Upper lobe of right lung (tissue), 1 donor: ENCODE measurements around the gene CPO. TPM values are rescaled to one million over a fixed set of nuclear protein-coding genes. Genes with fewer than 3 reads are reported as not detected.

Source experiments
- ATAC-seq: fragments of 200-7000 bp; cut with Tn5 transposase; one replicate; pipeline ENCODE4 v1.9.1; 2020; ENCODE audit warnings: mild to moderate bottlenecking, moderate library complexity
- DNase-seq: peaks from one replicate; pipeline ENCODE4 v3.0.0-alpha.2; 2020
- H3K27ac ChIP-seq: fragments of 200-600 bp; one replicate; pipeline ENCODE4 v1.8.0; 2022
- H3K27me3 ChIP-seq: fragments of 200-600 bp; one replicate; pipeline ENCODE4 v1.8.0; 2022; ENCODE audit warnings: mild to moderate bottlenecking
- H3K36me3 ChIP-seq: fragments of 200-600 bp; one replicate; pipeline ENCODE4 v1.8.0; 2022
- H3K4me1 ChIP-seq: fragments of 200-600 bp; one replicate; pipeline ENCODE4 v1.8.0; 2022
- H3K4me3 ChIP-seq: fragments of 200-600 bp; one replicate; pipeline ENCODE4 v1.8.0; 2022; ENCODE audit warnings: mild to moderate bottlenecking
- H3K9me3 ChIP-seq: fragments of 200-600 bp; one replicate; pipeline ENCODE4 v1.8.0; 2022
- CTCF ChIP-seq: fragments of 200-600 bp; IDR thresholded peaks from one replicate; pipeline ENCODE4 v1.8.0; 2022; ENCODE audit warnings: antibody characterized with exemption
- intact Hi-C: fragments of 100-400 bp; cut with DNase I; formaldehyde crosslinking; loops from one replicate; pipeline ENCODE4 v1.11.0; 2022
- total RNA-seq: library from RNA; stranded (reverse); fragmentation: NEBNext Ultra II Directional; extraction: Animal tissue kit (Norgen Biotek cat#: 25700); gene quantifications from one replicate; pipeline ENCODE4 v1.2.1, GENCODE V29; 2021
- donor health status: DM: no; HTN: yes; CAD: no; lungs with severe emphysema.

Gene CPO
- total RNA-seq, 1 donor from 2014 or later: not detected

DNA sequence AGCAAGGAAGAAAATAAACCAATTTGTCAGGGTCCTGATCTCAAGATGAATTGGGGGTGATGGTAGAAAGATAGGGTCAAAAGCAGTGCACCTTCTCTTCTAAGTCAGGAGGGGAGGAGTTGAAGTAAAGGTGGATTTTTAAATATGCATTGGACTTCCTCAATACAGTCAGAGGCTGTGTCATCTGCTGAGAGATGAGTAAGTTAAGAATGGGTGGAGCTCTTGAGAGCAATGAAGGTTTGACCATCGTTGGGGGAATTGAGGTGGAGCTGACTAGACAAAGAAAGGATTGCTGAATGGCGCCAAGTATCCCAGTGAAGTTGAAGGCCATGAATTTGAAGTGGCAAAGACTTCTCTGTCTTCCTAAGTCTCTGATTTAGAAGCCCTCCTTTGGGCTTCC lies 18.4 kb upstream of the CPO start:
- TF ChIP-seq CTCF: no peak
- intact Hi-C loops: no loop called here
- no peaks in the 10 kb centered on the region for H3K4me1 ChIP-seq
- no peak overlapping the region for H3K4me3 ChIP-seq
- no peaks in the 10 kb centered on the region for H3K36me3 ChIP-seq
- H3K9me3 ChIP-seq: no peaks in the 10 kb centered on the region
- H3K27me3 ChIP-seq: no peaks in the 10 kb centered on the region
- no peak overlapping the region for H3K27ac ChIP-seq
- DNase-seq (no peak), ATAC-seq (no peak)

DNA sequence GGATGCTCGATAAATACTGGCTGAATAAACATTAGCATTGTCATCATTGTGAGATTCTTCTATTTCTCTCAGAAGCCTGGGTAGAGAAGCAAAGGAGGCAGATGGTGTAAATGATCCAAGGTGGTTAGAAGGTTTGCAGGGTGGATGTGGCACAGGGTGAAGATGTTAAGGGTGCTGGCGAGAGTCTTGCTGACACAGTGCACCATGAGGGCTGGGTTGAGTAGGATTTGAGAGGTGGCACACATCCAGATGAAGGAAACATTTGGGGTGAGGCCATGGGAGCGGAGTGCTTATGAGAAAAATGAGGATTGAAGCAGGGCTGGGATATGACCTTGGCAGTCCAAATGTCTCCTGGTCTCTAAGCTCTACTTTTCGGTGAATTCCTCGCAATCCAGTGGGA lies 17.8 kb upstream of the CPO start:
- H3K27me3 ChIP-seq: no peaks in the 10 kb centered on the region
- H3K27ac ChIP-seq: no peak overlapping the region
- no peak for ATAC-seq
- intact Hi-C loops: no loop called here
- no peak overlapping the region for H3K4me3 ChIP-seq
- TF ChIP-seq CTCF: no peak
- H3K9me3 ChIP-seq: no peaks in the 10 kb centered on the region
- no peak for DNase-seq
- H3K4me1 ChIP-seq: no peaks in the 10 kb centered on the region
- no peaks in the 10 kb centered on the region for H3K36me3 ChIP-seq

GRCh38 chr2:206935991-206936842 lies 3.1 kb upstream of the CPO start:
- no peaks in the 10 kb centered on the region for H3K36me3 ChIP-seq
- H3K27me3 ChIP-seq: no peaks in the 10 kb centered on the region
- no peak overlapping the region for H3K27ac ChIP-seq
- no peak for ATAC-seq
- H3K4me3 ChIP-seq: no peak overlapping the region
- no peaks in the 10 kb centered on the region for H3K4me1 ChIP-seq
- DNase-seq: no peak
- intact Hi-C loops: no loop called here
- no peaks in the 10 kb centered on the region for H3K9me3 ChIP-seq
- no peak for TF ChIP-seq CTCF

DNA sequence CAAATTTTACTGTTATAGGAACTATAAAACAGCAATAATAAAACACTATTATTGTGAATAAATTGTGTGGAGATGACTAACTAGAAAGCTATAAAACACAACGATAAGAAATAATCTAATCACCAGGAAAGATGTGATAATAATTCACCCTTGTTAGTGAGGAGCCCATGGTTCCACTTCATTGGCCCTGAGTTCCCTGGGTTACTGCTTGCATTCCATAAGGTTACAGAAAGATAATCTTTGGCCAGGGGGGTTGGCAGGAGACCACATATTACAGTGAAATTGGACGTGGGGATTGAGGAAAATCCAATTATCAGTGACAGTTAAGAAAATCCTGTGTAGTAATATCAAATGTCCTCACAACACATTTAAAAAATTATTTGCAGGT lies 2.5 kb upstream of the CPO start:
- no peaks in the 10 kb centered on the region for H3K36me3 ChIP-seq
- no peak for TF ChIP-seq CTCF
- H3K27ac ChIP-seq: no peak overlapping the region
- DNase-seq (no peak), ATAC-seq (no peak)
- H3K27me3 ChIP-seq: no peaks in the 10 kb centered on the region
- no peaks in the 10 kb centered on the region for H3K9me3 ChIP-seq
- no peak overlapping the region for H3K4me3 ChIP-seq
- no peaks in the 10 kb centered on the region for H3K4me1 ChIP-seq
- intact Hi-C loops: no loop called here

DNA sequence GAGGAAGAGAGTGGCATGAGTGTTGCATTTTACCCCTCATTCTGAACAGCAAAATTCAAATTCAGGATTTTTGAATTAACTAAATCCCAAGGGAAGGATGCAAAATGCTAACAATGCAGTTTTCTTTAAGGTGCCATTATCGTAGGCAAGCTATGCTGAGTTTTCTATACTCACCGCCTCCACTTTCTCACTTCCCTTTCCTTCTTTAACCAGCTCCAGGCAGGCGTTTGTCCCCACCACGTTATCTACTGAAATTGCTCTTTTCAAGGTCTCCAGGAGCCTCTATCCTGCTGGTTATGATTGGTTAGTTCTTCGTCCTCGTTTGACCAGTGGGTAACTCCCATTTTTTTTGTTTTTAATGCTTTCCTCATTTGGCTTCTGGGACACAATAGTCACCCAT lies 1.8 kb upstream of the CPO start:
- intact Hi-C loops: no loop called here
- Histone ChIP-seq H3K9me3 (no peaks in the 10 kb centered on the region), H3K4me1 (no peaks in the 10 kb centered on the region), H3K27ac (no peak overlapping the region), H3K27me3 (no peaks in the 10 kb centered on the region), H3K4me3 (no peak overlapping the region), H3K36me3 (no peaks in the 10 kb centered on the region)
- DNase-seq: no peak
- ATAC-seq: no peak
- TF ChIP-seq CTCF: no peak

- H3K9me3 ChIP-seq: no peaks in the 10 kb centered on the region
- DNase-seq: no peak
- no peak for TF ChIP-seq CTCF
- no peak for ATAC-seq
- H3K4me3 ChIP-seq: no peak overlapping the region
- H3K27me3 ChIP-seq: no peaks in the 10 kb centered on the region
- H3K36me3 ChIP-seq: no peaks in the 10 kb centered on the region
- no peaks in the 10 kb centered on the region for H3K4me1 ChIP-seq
- intact Hi-C loops: no loop called here
- H3K27ac ChIP-seq: no peak overlapping the region
Observed at GRCh38 chr2:206940546-206940945, 1.2 kb downstream of the CPO start.
